Cardiac fibroblast (primary cell): ENCODE data around the gene PER3.
A peak's percentile ranks its signal among the peaks of the same experiment; 100 is the strongest.

Experiments used
- DNase-seq, 2 donors: peaks; one replicate each; pipeline versions ENCODE4 v3.0.0 to v3.0.0-alpha.2; 2010; ENCODE audit warnings: low read depth in 2 of 2
- H3K4me3 ChIP-seq, 2 donors: replicated peaks in 1 of 2; 1 replicate in 1 of 2; 2 replicates in 1 of 2; pipeline ENCODE4 v1.5.1; 2011; ENCODE audit warnings: low read depth in 2 of 2, low read length in 2 of 2, mild to moderate bottlenecking in 2 of 2, moderate library complexity in 1 of 2
- TF ChIP-seq, protein P1 (sequence below): IDR thresholded peaks from one replicate; pipeline ENCODE4 v1.5.1; 2011; ENCODE audit warnings: low read depth, mild to moderate bottlenecking, low read length, inconsistent platforms

PER3 gene

DNA sequence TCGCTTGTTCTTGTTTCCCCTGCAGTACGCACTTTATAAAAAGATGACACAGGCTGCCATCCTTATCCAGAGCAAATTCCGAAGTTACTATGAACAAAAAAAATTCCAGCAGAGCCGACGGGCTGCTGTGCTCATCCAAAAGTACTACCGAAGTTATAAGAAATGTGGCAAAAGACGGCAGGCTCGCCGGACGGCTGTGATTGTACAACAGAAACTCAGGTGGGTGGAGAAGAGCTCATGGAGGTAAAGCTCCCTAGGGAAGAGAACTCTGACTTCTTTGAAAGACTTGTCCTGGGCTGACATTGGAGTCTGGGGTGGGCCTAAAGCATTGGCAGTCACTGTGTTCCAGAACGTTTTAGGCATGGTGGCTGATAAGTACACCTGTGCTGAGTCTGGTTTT is 32.9 kb upstream of the PER3 start:
- H3K4me3 ChIP-seq, result no peak overlapping the region

DNA sequence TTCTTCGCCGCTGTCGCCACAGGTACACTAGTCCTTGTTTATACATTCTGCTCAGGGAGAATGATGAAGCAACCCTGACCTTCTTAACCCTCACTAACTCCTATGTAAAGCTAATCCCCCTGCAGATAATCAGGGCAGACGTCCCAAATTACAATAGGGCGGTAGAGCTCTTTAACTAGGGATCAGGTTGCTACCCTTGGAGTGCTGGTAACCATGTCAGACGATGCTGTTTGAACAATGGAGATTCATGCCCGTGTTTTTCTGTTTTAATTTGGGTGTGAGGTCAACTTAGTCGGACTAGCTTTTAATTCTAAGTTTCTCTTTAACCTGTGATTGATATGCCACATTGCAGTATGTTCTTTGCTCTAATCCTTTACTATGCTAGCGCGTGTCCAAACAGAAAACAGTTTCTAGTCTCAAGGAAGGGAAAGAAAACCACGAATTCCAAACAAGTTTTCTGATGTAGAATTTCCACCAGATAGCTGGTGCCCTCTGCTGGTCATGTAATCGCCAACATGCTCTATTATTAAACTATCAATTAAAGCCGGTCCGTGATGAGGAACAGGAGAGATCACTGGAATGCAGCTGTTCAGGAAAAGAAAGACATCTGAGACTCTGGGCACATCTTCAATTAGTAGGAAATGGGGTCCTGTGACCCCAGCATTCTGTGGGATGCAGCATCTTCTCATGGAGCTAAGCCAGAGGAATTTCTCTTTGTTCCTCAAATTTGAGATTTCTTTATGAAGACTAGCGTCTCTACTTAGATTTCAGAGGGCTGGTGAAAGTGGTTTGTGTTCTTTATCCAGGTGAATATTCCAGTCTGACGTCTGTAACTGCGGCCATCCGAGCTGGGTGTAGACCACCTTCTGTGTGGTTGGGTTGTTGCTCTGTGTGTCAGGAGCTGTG is 31.3 kb upstream of the PER3 start:
- H3K4me3 ChIP-seq, result peak overlapping the region in 1 of 2 donors; percentile 38
- TF ChIP-seq, protein P1, sequence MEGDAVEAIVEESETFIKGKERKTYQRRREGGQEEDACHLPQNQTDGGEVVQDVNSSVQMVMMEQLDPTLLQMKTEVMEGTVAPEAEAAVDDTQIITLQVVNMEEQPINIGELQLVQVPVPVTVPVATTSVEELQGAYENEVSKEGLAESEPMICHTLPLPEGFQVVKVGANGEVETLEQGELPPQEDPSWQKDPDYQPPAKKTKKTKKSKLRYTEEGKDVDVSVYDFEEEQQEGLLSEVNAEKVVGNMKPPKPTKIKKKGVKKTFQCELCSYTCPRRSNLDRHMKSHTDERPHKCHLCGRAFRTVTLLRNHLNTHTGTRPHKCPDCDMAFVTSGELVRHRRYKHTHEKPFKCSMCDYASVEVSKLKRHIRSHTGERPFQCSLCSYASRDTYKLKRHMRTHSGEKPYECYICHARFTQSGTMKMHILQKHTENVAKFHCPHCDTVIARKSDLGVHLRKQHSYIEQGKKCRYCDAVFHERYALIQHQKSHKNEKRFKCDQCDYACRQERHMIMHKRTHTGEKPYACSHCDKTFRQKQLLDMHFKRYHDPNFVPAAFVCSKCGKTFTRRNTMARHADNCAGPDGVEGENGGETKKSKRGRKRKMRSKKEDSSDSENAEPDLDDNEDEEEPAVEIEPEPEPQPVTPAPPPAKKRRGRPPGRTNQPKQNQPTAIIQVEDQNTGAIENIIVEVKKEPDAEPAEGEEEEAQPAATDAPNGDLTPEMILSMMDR, result peak; percentile 77
- DNase-seq, result peak; percentile 77 to 79

More for the DNA sequence above, 32.9 kb upstream of the PER3 start:
- TF ChIP-seq, protein P1, result no peak
- no peak for DNase-seq

GRCh38 chr1:7753641-7754040 is 30.4 kb upstream of the PER3 start:
- TF ChIP-seq, protein P1, result no peak
- no peak for DNase-seq
- H3K4me3 ChIP-seq, result no peak overlapping the region

GRCh38 chr1:7754234-7754633 is 29.9 kb upstream of the PER3 start:
- H3K4me3 ChIP-seq, result no peak overlapping the region
- TF ChIP-seq, protein P1, result no peak
- DNase-seq, result no peak

DNA sequence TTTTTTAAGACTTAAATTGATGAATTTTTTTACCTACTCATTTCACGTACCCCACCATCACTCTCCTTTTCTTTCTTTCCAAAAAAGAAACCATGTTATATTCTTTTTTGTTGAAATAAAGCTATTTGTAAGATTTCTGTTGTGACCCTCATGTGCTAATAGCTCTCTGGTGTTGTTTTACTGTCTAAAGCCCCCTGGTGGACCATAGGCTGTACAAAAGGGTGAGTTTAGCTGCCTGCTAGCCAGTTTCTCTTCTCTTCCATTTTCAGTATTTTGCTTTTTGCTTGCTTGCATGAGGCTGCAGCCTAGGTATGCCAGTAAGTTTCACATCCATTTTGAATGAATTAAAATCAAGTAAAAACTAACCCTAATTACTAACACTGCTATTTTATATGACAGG is 28.6 kb upstream of the PER3 start:
- TF ChIP-seq, protein P1, result peak; percentile 36
- no peak overlapping the region for H3K4me3 ChIP-seq
- peak; percentile 16 to 19 for DNase-seq

DNA sequence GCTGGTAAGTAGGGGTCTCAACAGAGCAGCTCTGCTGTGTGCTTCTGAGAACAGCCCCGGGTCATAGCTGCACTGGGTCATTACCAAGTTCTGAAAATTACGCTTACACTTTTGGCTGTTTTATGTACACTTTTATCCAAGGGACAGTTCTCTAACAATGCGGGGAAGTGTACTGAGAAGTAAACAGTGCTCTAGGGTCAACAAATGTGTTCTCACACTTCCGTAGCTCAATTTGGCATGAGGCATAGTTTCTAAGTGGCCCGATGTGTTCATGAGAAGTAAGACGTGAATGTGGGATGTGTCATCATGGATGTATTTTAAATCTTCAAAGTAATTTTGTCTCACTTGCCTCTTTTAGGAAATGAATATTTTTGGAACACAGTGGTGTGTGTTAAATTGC is 23.8 kb upstream of the PER3 start:
- TF ChIP-seq, protein P1, result no peak
- no peak for DNase-seq
- no peak overlapping the region for H3K4me3 ChIP-seq
